ENCODE data around the gene ZNF462. TPM values are rescaled to one million over a fixed set of nuclear protein-coding genes. Genes with fewer than 3 reads are reported as not detected.

Gene ZNF462
- total RNA-seq, 1 experiment from 2014 or later, result 164 TPM

DNA sequence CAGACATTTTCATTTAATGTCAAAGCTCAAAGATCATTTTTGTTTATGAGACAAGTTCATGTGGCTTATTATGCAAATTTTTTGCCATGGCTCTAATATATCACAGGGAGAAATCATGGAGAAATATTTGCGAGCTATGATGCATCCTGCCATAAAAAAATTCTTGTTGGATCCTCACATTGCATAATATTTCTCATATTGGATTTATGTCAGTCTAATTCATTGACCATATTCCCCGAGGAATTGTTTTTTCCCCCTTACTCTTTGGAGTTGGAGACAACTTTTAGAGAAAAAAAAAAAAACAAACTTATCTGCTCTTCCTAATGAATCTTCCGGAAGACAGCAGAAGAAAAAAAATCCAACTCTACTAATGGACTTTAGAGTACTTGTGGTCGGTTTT is 4.3 kb downstream of the ZNF462 start:
- Histone ChIP-seq H4K20me1 (ENCODE audit: control insufficient read depth, insufficient read depth, insufficient read length) (no peaks in the 10 kb centered on the region), H3K56ac (ENCODE audit: insufficient read length, low read depth, low read length) (no peak overlapping the region), H3K4ac (ENCODE audit: low read depth, low read length) (no peak overlapping the region), H3K4me2 (ENCODE audit: insufficient read depth, insufficient read length, low read length) (no peak overlapping the region), H3K27me3 (ENCODE audit: insufficient read depth, low read length) (no peaks in the 10 kb centered on the region), H2BK12ac (ENCODE audit: insufficient read length, low read depth, low read length) (no peak overlapping the region), H3K23ac (ENCODE audit: insufficient read length, low read depth, low read length) (no peak overlapping the region), H3K9ac (ENCODE audit: extremely low read depth, insufficient read length, low read length) (no peak overlapping the region), H2AK5ac (ENCODE audit: insufficient read length, low read length) (no peak overlapping the region), H2BK5ac (ENCODE audit: insufficient read length, low read length) (no peak overlapping the region), H3T11ph (ENCODE audit: low read length) (no peak overlapping the region), H3K79me2 (ENCODE audit: insufficient read depth, low read length) (peaks cover 78% of the 10 kb centered on the region), H3K79me1 (ENCODE audit: insufficient read depth, low read depth, low read length, poor library complexity, severe bottlenecking) (peaks cover 2% of the 10 kb centered on the region), H2BK15ac (ENCODE audit: low read depth, low read length) (no peak overlapping the region), H3K4me1 (ENCODE audit: insufficient read depth, low read length) (peaks cover 30% of the 10 kb centered on the region; the same call in 1 of the 2 replicates), H2AFZ (ENCODE audit: low read length) (no peak overlapping the region), H3K18ac (ENCODE audit: insufficient read length, low read depth, low read length) (no peak overlapping the region), H3K14ac (ENCODE audit: insufficient read depth, low read length) (no peak overlapping the region), H2BK120ac (ENCODE audit: low read depth, low read length, poor library complexity, severe bottlenecking) (no peak overlapping the region), H4K8ac (replicated peaks; ENCODE audit: insufficient read length, low read depth, low read length) (no peak overlapping the region), H4K5ac (ENCODE audit: insufficient read length, low read depth, low read length) (no peak overlapping the region), H3K9me3 (ENCODE audit: control insufficient read depth, low read depth, low read length) (no peaks in the 10 kb centered on the region), H3K27ac (ENCODE audit: insufficient read length, low read depth, low read length) (no peak overlapping the region), H4K91ac (ENCODE audit: insufficient read length, low read depth, low read length) (no peak overlapping the region), H3K23me2 (ENCODE audit: insufficient read length, low read depth, low read length, poor library complexity, severe bottlenecking) (peaks cover 14% of the 10 kb centered on the region), H2BK20ac (ENCODE audit: low read depth, low read length, poor library complexity, severe bottlenecking) (no peak overlapping the region)
- H3K36me3 Mint-ChIP-seq (ENCODE audit: insufficient read depth in 1 of 3, low read depth in 3 of 3), result peaks cover 18 to 49% (median 42%) of the 10 kb centered on the region in 3 experiments
- H3K4me1 Mint-ChIP-seq, result peaks cover 74 to 77% of the 10 kb centered on the region in 2 experiments
- no CpG with 5 or more reads among the region's 4 CpGs for WGBS (ENCODE audit: extremely low coverage, insufficient read length, low lambda C conversion rate)
- peak overlapping the region in 1 of 3 experiments; percentile 43; a peak in 1 of 7 replicates for H3K27ac Mint-ChIP-seq
- H3K4me3 Mint-ChIP-seq, result no peak overlapping the region; a peak in 1 of 5 replicates
- DNase-seq, result no peak
- H3K9me3 Mint-ChIP-seq, result no peaks in the 10 kb centered on the region; a peak in 1 of 5 replicates
- H3K27me3 Mint-ChIP-seq (ENCODE audit: low read depth), result no peaks in the 10 kb centered on the region
- TF ChIP-seq, protein P1, sequence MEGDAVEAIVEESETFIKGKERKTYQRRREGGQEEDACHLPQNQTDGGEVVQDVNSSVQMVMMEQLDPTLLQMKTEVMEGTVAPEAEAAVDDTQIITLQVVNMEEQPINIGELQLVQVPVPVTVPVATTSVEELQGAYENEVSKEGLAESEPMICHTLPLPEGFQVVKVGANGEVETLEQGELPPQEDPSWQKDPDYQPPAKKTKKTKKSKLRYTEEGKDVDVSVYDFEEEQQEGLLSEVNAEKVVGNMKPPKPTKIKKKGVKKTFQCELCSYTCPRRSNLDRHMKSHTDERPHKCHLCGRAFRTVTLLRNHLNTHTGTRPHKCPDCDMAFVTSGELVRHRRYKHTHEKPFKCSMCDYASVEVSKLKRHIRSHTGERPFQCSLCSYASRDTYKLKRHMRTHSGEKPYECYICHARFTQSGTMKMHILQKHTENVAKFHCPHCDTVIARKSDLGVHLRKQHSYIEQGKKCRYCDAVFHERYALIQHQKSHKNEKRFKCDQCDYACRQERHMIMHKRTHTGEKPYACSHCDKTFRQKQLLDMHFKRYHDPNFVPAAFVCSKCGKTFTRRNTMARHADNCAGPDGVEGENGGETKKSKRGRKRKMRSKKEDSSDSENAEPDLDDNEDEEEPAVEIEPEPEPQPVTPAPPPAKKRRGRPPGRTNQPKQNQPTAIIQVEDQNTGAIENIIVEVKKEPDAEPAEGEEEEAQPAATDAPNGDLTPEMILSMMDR (conservative IDR thresholded peaks at IDR 0.05), result no peak
